Breast epithelium (tissue), 4 donors: ENCODE measurements around the gene KIAA0040. TPM values are rescaled to one million over a fixed set of nuclear protein-coding genes. Genes with fewer than 3 reads are reported as not detected.

Source experiments
- DNase-seq, 2 donors: peaks; one replicate each; pipeline ENCODE4 v3.0.0-alpha.2; 2019; ENCODE audit warnings: low spot score in 2 of 2
- H3K27ac ChIP-seq, 2 donors: fragments of 200-600 bp; sonication (generic) in 1 of 2; one replicate each; pipeline ENCODE4 v1.5.1; 2016 to 2019; ENCODE audit warnings: mild to moderate bottlenecking in 1 of 2
- H3K27me3 ChIP-seq, 2 donors: fragments of 200-600 bp; sonication (generic) in 1 of 2; one replicate each; pipeline versions ENCODE4 v1.5.1 to v1.6.0; 2017 to 2019; ENCODE audit warnings: control low read depth in 1 of 2, mild to moderate bottlenecking in 1 of 2
- H3K36me3 ChIP-seq: fragments of 200-600 bp; one replicate; pipeline ENCODE4 v1.5.1; 2019
- H3K4me1 ChIP-seq, 2 donors: fragments of 200-600 bp; sonication (generic); one replicate each; pipeline ENCODE4 v1.5.1; 2016 to 2019; ENCODE audit warnings: control low read depth in 1 of 2
- H3K4me3 ChIP-seq, 3 donors: fragments of 200-600 bp; sonication (generic); 1 replicate in 2 of 3; 2 replicates in 1 of 3; pipeline ENCODE4 v1.5.1; 2016 to 2019; ENCODE audit warnings: mild to moderate bottlenecking in 3 of 3, moderate library complexity in 2 of 3
- H3K9me3 ChIP-seq, 2 donors: fragments of 200-600 bp; sonication (generic) in 1 of 2; one replicate each; pipeline ENCODE4 v1.5.1; 2016 to 2019; ENCODE audit warnings: control low read depth in 1 of 2
- POLR2A ChIP-seq: fragments of 450-650 bp; IDR thresholded peaks from one replicate; pipeline ENCODE4 v1.6.1; 2016; ENCODE audit warnings: antibody characterized with exemption, mild to moderate bottlenecking, moderate library complexity
- POLR2AphosphoS5 ChIP-seq, 3 donors: sonication (generic); formaldehyde crosslinking; IDR thresholded peaks; one replicate each; pipeline ENCODE4 v1.6.1; 2017; ENCODE audit warnings: antibody characterized with exemption in 3 of 3
- intact Hi-C: fragments of 100-400 bp; cut with DNase I; formaldehyde crosslinking; loops from one replicate; pipeline ENCODE4 v1.15.1; 2023; ENCODE audit warnings: low total_unique reads
- total RNA-seq, 3 donors: library from RNA; depleted of rRNA; stranded (reverse); fragments of >200 nt; gene quantifications; one replicate each; pipeline ENCODE4 v1.1.0, GENCODE V29; 2016
- TF ChIP-seq, protein P1 (sequence below), 3 donors: fragments of 450-650 bp; IDR thresholded peaks; one replicate each; pipeline ENCODE4 v1.5.1; 2016 to 2017; ENCODE audit warnings: antibody characterized with exemption in 3 of 3, mild to moderate bottlenecking in 3 of 3, moderate library complexity in 3 of 3

The KIAA0040 gene
- total RNA-seq, 3 donors from 2014 or later, result 43.6 to 160 (median 56.9) TPM

DNA sequence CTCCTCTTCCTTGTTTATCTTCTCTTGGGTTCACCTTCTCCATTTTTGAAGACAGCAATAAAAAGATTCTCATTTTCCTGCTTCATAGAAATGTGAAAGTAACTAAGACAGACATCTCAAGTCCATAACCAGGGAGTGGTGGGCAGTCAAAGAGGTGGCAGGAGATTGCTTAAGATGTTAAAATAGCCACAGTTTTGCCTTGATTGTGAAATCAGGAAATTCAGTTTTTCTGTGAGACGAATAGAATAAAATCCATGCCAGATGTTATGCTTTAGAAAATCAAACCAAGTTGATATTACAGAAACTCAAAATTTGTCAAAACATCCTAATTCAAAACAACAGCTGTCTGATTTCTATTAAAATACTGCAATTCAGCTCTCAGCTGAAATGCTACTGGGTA is 67.7 kb downstream of the KIAA0040 start:
- no peaks in the 10 kb centered on the region for H3K27me3 ChIP-seq
- no peaks in the 10 kb centered on the region for H3K9me3 ChIP-seq
- intact Hi-C loops, result no loop called here
- H3K36me3 ChIP-seq, result no peaks in the 10 kb centered on the region
- TF ChIP-seq, protein P1, sequence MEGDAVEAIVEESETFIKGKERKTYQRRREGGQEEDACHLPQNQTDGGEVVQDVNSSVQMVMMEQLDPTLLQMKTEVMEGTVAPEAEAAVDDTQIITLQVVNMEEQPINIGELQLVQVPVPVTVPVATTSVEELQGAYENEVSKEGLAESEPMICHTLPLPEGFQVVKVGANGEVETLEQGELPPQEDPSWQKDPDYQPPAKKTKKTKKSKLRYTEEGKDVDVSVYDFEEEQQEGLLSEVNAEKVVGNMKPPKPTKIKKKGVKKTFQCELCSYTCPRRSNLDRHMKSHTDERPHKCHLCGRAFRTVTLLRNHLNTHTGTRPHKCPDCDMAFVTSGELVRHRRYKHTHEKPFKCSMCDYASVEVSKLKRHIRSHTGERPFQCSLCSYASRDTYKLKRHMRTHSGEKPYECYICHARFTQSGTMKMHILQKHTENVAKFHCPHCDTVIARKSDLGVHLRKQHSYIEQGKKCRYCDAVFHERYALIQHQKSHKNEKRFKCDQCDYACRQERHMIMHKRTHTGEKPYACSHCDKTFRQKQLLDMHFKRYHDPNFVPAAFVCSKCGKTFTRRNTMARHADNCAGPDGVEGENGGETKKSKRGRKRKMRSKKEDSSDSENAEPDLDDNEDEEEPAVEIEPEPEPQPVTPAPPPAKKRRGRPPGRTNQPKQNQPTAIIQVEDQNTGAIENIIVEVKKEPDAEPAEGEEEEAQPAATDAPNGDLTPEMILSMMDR (IDR thresholded peaks at IDR 0.05), result no peak
- TF ChIP-seq POLR2AphosphoS5 (IDR thresholded peaks at IDR 0.05) (no peak), POLR2A (no peak)
- H3K4me3 ChIP-seq, result no peak overlapping the region
- DNase-seq, result no peak
- H3K27ac ChIP-seq, result no peak overlapping the region
- peaks cover 0 to 4% of the 10 kb centered on the region in 2 donors for H3K4me1 ChIP-seq

DNA sequence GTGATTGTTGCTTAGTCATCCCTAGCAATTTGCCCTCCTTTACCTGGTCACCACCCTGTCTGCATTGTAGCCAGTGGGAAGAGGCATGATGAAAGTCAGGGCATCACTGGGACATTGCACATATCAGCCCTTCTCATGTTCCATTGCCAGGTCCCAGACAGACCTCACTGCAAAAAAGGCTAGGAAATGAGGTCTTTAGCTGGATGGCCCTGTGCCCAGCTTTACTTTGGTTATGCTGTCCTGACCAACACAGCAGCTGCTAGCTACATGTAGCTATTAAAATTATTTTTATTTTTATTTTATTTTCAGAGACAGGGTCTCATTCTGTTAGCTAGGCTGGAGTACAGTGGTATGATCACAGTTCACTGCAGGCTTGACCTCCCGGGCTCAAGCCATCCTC is 72.1 kb downstream of the KIAA0040 start:
- TF ChIP-seq, protein P1 (IDR thresholded peaks at IDR 0.05), result no peak
- TF ChIP-seq POLR2AphosphoS5 (IDR thresholded peaks at IDR 0.05) (no peak), POLR2A (no peak)
- Histone ChIP-seq H3K27ac (no peak overlapping the region), H3K4me1 (no peaks in the 10 kb centered on the region), H3K27me3 (no peaks in the 10 kb centered on the region), H3K36me3 (no peaks in the 10 kb centered on the region), H3K9me3 (no peaks in the 10 kb centered on the region), H3K4me3 (no peak overlapping the region)
- no peak for DNase-seq
- intact Hi-C loops, result no loop called here

DNA sequence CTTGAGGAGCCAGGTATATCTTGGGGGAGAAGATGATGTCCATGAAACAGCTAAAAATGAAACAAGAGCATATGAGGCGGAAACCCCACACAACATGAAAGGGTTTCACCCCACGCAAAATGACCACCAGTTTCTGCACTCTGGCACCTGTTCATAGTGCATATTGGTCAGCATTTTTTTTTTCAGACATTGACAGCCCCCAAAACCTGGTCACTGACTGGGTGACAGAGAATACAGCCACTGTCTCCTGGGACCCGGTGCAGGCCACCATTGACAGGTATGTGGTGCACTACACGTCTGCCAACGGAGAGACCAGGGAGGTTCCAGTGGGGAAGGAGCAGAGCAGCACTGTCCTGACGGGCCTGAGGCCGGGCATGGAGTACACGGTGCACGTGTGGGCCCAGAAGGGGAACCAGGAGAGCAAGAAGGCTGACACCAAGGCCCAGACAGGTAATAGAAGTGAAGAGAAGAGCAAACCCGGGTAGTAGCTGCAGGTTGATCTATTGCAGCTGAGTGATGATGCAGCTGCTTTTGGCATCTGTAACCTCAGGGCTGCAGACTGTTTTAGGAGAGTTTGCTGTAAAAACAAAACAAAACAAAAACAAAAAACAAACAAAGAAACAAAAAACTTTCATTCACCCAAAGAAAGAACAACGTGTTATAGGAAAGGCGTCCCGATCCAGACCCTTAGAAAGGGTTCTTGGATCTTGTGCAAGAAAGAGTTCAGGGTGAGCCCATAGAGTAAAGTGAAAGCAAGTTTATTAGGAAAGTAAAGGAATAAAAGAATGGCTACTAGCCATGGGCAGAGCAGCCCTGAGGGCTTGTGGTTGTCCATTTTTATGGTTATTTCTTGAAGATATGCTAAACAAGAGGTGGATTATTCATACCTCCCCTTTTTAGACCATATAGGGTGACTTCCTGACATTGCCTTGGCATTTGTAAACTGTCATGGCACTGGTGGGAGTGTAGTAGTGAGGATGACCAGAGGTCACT is 73.9 kb downstream of the KIAA0040 start:
- intact Hi-C loops, result no loop called here
- Histone ChIP-seq H3K36me3 (no peaks in the 10 kb centered on the region), H3K4me1 (no peaks in the 10 kb centered on the region), H3K27ac (no peak overlapping the region), H3K27me3 (no peaks in the 10 kb centered on the region), H3K9me3 (peaks cover 7 to 12% of the 10 kb centered on the region in 2 donors), H3K4me3 (no peak overlapping the region)
- DNase-seq, result no peak
- TF ChIP-seq POLR2A (no peak), POLR2AphosphoS5 (IDR thresholded peaks at IDR 0.05) (no peak)
- TF ChIP-seq, protein P1 (IDR thresholded peaks at IDR 0.05), result no peak

DNA sequence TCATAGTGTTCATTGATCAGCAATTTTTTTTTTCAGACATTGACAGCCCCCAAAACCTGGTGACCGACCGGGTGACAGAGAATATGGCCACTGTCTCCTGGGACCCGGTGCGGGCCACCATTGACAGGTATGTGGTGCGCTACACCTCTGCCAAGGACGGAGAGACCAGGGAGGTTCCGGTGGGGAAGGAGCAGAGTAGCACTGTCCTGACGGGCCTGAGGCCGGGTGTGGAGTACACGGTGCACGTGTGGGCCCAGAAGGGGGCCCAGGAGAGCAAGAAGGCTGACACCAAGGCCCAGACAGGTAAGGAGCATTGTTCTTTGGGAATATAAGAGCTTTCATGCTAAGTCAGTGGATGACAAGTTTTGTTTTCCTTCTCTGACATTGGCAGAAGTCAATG is 75.7 kb downstream of the KIAA0040 start:
- no peaks in the 10 kb centered on the region for H3K27me3 ChIP-seq
- intact Hi-C loops, result no loop called here
- no peaks in the 10 kb centered on the region for H3K36me3 ChIP-seq
- H3K4me1 ChIP-seq, result no peaks in the 10 kb centered on the region
- no peak overlapping the region for H3K27ac ChIP-seq
- no peak overlapping the region for H3K4me3 ChIP-seq
- TF ChIP-seq, protein P1 (IDR thresholded peaks at IDR 0.05), result no peak
- TF ChIP-seq POLR2A, result no peak
- TF ChIP-seq POLR2AphosphoS5 (IDR thresholded peaks at IDR 0.05), result no peak
- no peak for DNase-seq
- H3K9me3 ChIP-seq, result peaks cover 19 to 23% of the 10 kb centered on the region in 2 donors

DNA sequence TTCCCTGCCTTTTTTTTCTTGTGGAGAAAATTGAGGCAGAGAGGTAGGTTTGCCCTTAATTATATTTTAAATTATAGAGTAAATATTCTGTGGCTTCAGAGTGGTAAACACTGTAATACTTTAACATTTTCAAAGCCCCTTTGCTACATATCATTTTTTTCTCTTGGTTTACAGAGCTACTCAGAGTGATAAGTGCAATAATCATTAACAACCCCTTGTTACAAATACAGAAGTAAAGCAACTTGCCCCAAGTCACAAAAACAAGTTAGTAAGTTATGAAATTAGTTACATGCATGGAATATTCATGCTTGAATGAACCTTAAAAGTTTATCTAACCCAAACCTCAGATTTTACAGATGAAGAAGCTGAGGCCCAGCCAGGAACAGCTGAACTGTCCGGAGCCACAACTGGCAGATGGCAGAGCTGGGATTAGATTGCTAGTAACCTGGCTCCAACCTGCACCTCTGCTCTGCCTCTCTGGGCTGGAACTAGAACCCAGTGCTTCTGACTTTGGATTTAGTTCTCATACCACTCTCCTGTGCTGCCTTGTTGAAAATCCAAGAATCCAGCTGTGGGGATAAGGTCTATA is 76.3 kb downstream of the KIAA0040 start:
- H3K27ac ChIP-seq, result no peak overlapping the region
- no peak for TF ChIP-seq POLR2A
- no peak for TF ChIP-seq POLR2AphosphoS5 (IDR thresholded peaks at IDR 0.05)
- TF ChIP-seq, protein P1 (IDR thresholded peaks at IDR 0.05), result no peak
- no peaks in the 10 kb centered on the region for H3K27me3 ChIP-seq
- peaks cover 19 to 23% of the 10 kb centered on the region in 2 donors for H3K9me3 ChIP-seq
- intact Hi-C loops, result no loop called here
- H3K4me1 ChIP-seq, result no peaks in the 10 kb centered on the region
- no peak overlapping the region for H3K4me3 ChIP-seq
- DNase-seq, result no peak
- no peaks in the 10 kb centered on the region for H3K36me3 ChIP-seq
